Lung (tissue), 10 donors: ENCODE results near the gene AARS1. TPM values are rescaled to one million over a fixed set of nuclear protein-coding genes. Genes with fewer than 3 reads are reported as not detected.
"Not testable (repeated sequence)": the region's sequence is repeated elsewhere in the genome, so short reads cannot be mapped to it uniquely, and the experiment has no call there.

Experiments used
- ATAC-seq: fragments of 200-7000 bp; cut with Tn5 transposase; one replicate; pipeline ENCODE4 v1.9.1; 2020; ENCODE audit warnings: moderate number of reproducible peaks; ENCODE audit not compliant: insufficient read depth, low FRiP score
- DNase-seq, 3 donors: peaks; one replicate each; pipeline ENCODE4 v3.0.0-alpha.2; 2013 to 2017
- H3K27ac ChIP-seq, 2 donors: one replicate each; pipeline ENCODE4 v1.5.1; 2013; ENCODE audit warnings: mild to moderate bottlenecking in 2 of 2, moderate library complexity in 2 of 2, control low read depth in 1 of 2, inconsistent platforms in 1 of 2, low read depth in 1 of 2, low read length in 1 of 2
- H3K27me3 ChIP-seq, 3 donors: one replicate each; pipeline ENCODE4 v1.5.1; 2013; ENCODE audit warnings: low read length in 2 of 3; ENCODE audit not compliant: control insufficient read depth in 3 of 3, insufficient read depth in 3 of 3
- H3K36me3 ChIP-seq, 4 donors: one replicate each; pipeline ENCODE4 v1.5.1; 2013; ENCODE audit warnings: low read length in 4 of 4, mild to moderate bottlenecking in 1 of 4, moderate library complexity in 1 of 4; ENCODE audit not compliant: control insufficient read depth in 4 of 4, insufficient read depth in 4 of 4
- H3K4me1 ChIP-seq, 5 donors: one replicate each; pipeline ENCODE4 v1.5.1; 2013; ENCODE audit warnings: low read length in 5 of 5, mild to moderate bottlenecking in 2 of 5, moderate library complexity in 1 of 5; ENCODE audit not compliant: control insufficient read depth in 5 of 5, insufficient read depth in 5 of 5
- H3K4me3 ChIP-seq: one replicate; pipeline ENCODE4 v1.5.1; 2013; ENCODE audit warnings: mild to moderate bottlenecking, control low read depth, moderate library complexity
- H3K9ac ChIP-seq, 2 donors: one replicate each; pipeline ENCODE4 v1.5.1; 2013; ENCODE audit warnings: low read length in 2 of 2, control low read depth in 1 of 2; ENCODE audit not compliant: insufficient read depth in 1 of 2
- H3K9me3 ChIP-seq, 4 donors: one replicate each; pipeline ENCODE4 v1.5.1; 2013; ENCODE audit warnings: low read length in 3 of 4, mild to moderate bottlenecking in 1 of 4, moderate library complexity in 1 of 4; ENCODE audit not compliant: control insufficient read depth in 4 of 4, insufficient read depth in 3 of 4
- WGBS, 2 donors: extraction: QIAGEN DNeasy Blood & Tissue Kit; methylation state at CpG; one replicate each; pipeline ENCODE4 v1.1.7; 2013; 5-methylcytosine and 5-hydroxymethylcytosine counted together
- polyA plus RNA-seq, 2 donors: library from polyadenylated mRNA; stranded (reverse); fragments of 200-250 nt; gene quantifications; one replicate each; pipeline ENCODE4 v1.2.1, GENCODE V29; 2013
- total RNA-seq, 2 donors: library from RNA; depleted of rRNA in 1 of 2; stranded (reverse); fragments of >200 nt in 1 of 2; gene quantifications; one replicate each; pipeline ENCODE4 v1.2.1, GENCODE V29; 2014 to 2021
- donor health status: Bipolar disorder and iron deficiency.
- donor health status: healthy.
- donor health status: DM: yes; HTN: yes; CAD: no.

AARS1 gene
- total and polyA plus RNA-seq, 4 donors = 46.9 to 147 (median 67.5) TPM

DNA sequence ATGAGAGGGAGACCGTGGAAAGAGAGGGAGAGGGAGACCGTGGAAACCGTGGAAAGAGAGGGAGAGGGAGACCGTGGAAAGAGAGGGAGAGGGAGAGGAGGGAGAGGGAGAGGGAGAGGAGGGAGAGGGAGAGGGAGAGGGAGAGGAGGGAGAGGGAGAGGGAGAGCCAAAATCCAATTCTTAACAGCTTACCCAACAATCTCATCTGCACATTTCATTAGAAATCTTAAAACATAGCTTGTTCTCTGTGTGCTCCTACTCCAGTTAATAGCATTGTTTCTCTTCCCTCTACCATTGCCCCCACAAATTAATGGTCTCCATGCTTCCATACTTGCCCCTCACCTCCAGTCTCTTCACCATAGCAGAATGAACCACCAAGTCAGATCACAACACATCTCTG is 63.9 kb downstream of the AARS1 start:
- ATAC-seq, H3K9ac ChIP-seq, DNase-seq, H3K4me1 ChIP-seq, H3K27me3 ChIP-seq, H3K4me3 ChIP-seq, H3K36me3 ChIP-seq, H3K9me3 ChIP-seq, H3K27ac ChIP-seq: not testable (repeated sequence)
- WGBS, 2 donors = 100% methylated on average over 4 of the region's 4 CpGs; no CpG with 5 or more reads in 1 of the 2 donors

GRCh38 chr16:70224645-70225044 is 64.7 kb downstream of the AARS1 start:
- not testable (repeated sequence) for DNase-seq, ATAC-seq, H3K27ac ChIP-seq, H3K36me3 ChIP-seq, H3K27me3 ChIP-seq, H3K9ac ChIP-seq, H3K4me1 ChIP-seq, H3K9me3 ChIP-seq, H3K4me3 ChIP-seq
- WGBS, 2 donors = 96% methylated on average over 16 to 18 of the region's 24 CpGs

- H3K27me3 ChIP-seq, H3K9ac ChIP-seq, H3K4me3 ChIP-seq, H3K36me3 ChIP-seq, DNase-seq, ATAC-seq, H3K27ac ChIP-seq, H3K4me1 ChIP-seq, H3K9me3 ChIP-seq: not testable (repeated sequence)
- 77 to 91% methylated on average over 1 of the region's 3 CpGs for WGBS, 2 donors
Measured at GRCh38 chr16:70223971-70224513, 65.3 kb downstream of the AARS1 start.

- H3K27me3 ChIP-seq, H3K4me3 ChIP-seq, H3K9ac ChIP-seq, DNase-seq, H3K4me1 ChIP-seq, H3K27ac ChIP-seq, ATAC-seq, H3K9me3 ChIP-seq, H3K36me3 ChIP-seq: not testable (repeated sequence)
- WGBS, 2 donors = 63 to 90% methylated on average over 1 of the region's 2 CpGs
Measured at GRCh38 chr16:70223216-70223615, 66.1 kb downstream of the AARS1 start.

DNA sequence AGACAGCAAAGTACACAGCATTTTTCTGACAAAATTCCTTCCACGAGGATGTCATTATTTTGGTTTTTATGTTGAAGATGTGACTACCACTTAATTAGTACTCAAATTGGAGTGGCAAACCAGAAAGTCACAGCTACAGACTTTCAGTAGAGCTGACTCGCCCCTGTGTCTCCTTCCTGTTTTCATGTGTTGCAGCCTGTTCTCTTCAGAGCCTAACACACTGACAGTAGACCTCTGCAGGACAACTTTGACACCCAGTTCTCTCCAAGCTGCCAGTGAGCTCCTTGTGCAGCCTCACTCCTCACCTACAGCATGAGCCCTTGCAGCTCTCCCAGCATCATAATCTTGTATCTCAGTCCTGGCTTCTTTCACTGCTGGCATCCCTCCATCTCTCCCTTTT is 66.7 kb downstream of the AARS1 start:
- WGBS, 2 donors = 53 to 68% methylated on average over 2 of the region's 2 CpGs
- not testable (repeated sequence) for H3K9ac ChIP-seq, H3K27ac ChIP-seq, H3K4me3 ChIP-seq, H3K36me3 ChIP-seq, H3K27me3 ChIP-seq, H3K4me1 ChIP-seq, DNase-seq, H3K9me3 ChIP-seq, ATAC-seq

DNA sequence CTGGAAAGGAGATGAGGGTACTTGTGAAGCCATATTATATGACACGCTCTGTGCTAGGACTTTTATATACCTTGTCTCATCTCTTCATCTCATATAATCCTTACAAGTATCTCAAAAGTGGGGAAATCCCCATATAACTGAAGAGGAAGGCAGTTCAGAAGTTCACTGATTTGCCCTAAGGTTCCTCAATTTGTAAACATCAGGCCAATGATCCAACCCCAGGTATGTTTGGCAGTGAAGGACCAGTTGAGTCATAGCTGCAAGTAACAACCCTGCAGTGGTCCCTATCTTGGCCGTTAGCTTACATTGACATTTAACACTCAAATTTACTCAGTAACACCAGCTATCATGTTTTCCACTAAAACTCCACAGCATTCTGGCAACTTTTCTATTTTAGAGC is 70.7 kb downstream of the AARS1 start:
- H3K4me1 ChIP-seq, H3K27ac ChIP-seq, H3K36me3 ChIP-seq, H3K4me3 ChIP-seq, H3K9me3 ChIP-seq, H3K9ac ChIP-seq, ATAC-seq, H3K27me3 ChIP-seq, DNase-seq: not testable (repeated sequence)
- 90 to 92% methylated on average over 2 of the region's 2 CpGs for WGBS, 2 donors

DNA sequence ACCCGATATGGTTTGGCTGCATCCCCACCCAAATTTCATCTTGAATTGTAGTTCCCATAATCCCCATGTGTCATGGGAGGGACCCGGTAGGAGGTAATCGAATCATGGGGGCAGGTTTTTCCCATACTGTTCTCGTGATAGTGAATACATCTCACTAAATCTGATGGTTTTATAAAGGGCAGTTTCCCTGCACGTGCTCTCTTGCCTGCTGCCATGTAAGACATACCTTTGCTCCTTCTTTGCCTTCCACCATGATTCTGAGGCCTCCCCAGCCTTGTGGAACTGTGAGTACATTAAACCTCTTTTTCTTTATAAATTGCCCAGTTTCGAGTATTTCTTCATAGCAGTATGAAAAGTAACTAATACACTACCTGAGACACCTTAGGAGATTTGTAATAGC is 82.9 kb downstream of the AARS1 start:
- H3K27ac ChIP-seq, H3K4me1 ChIP-seq, H3K27me3 ChIP-seq, ATAC-seq, H3K4me3 ChIP-seq, H3K9ac ChIP-seq, H3K36me3 ChIP-seq, DNase-seq, H3K9me3 ChIP-seq: not testable (repeated sequence)
- WGBS, 2 donors = 92 to 95% methylated on average over 5 to 6 of the region's 6 CpGs

DNA sequence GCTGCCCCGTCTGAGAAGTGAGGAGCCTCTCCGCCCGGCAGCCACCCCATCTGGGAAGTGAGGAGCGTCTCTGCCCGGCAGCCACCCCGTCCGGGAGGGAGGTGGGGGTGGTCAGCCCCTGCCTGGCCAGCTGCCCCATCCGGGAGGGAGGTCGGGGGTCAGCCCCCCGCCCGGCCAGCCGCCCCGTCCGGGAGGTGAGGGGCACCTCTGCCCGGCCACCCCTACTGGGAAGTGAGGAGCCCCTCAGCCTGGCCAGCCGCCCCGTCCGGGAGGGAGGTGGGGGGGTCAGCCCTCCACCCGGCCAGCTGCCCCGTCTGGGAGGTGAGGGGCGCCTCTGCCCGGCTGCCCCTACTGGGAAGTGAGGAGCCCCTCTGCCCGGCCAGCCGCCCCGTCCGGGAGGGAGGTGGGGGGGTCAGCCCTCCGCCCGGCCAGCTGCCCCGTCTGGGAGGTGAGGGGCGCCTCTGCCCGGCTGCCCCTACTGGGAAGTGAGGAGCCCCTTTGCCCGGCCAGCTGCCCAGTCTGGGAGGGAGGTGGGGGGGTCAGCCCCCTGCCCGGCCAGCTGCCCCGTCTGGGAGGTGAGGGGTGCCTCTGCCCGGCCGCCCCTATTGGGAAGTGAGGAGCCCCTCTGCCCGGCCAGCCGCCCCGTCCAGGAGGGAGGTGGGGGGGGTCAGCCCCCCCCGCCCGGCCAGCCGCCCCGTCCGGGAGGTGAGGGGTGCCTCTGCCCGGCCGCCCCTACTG is 84.5 kb downstream of the AARS1 start:
- H3K9me3 ChIP-seq, H3K4me3 ChIP-seq, H3K27me3 ChIP-seq, H3K4me1 ChIP-seq, H3K27ac ChIP-seq, ATAC-seq, H3K9ac ChIP-seq, DNase-seq, H3K36me3 ChIP-seq: not testable (repeated sequence)
- WGBS, 2 donors = 94 to 100% methylated on average over 17 to 46 of the region's 46 CpGs
